T47D (cell line): ENCODE data around the gene VMO1.
A peak's percentile ranks its signal among the peaks of the same experiment; 100 is the strongest.
"Not testable (repeated sequence)": the region's sequence is repeated elsewhere in the genome, so short reads cannot be mapped to it uniquely, and the experiment has no call there.

ENCODE experiments used
- DNase-seq, 2 experiments: peaks; one replicate each; pipeline versions ENCODE4 v3.0.0 to v3.0.0-alpha.2; 2011 to 2012; ENCODE audit warnings: low read depth in 1 of 2, low spot score in 1 of 2
- JUND ChIP-seq: IDR thresholded peaks from 2 replicates; pipeline ENCODE4 v1.6.1; 2012; ENCODE audit warnings: low read depth
- in situ Hi-C: cut with HindIII; loops from 2 replicates; pipeline ENCODE4 v1.10.0; 2016; ENCODE audit warnings: low sequenced_read_pairs, low pct_unique_long_range_greater_than_20kb

The VMO1 gene

GRCh38 chr17:4786106-4786511 lies at the start of gene VMO1:
VMO1 (minus strand) TSS chr17:4786364; CDS start chr17:4786352, 12 bp downstream.
- in situ Hi-C loops: no loop called here
- TF ChIP-seq JUND: no peak
- DNase-seq: no peak

GRCh38 chr17:4834681-4835020 lies 48.5 kb upstream of the VMO1 start:
- DNase-seq: no peak
- TF ChIP-seq JUND: no peak
- in situ Hi-C loops: no loop called here

- in situ Hi-C loops: no loop called here
- TF ChIP-seq JUND: no peak
- no peak for DNase-seq
These were observed 47.9 kb upstream of the VMO1 start for GRCh38 chr17:4833941-4834680.

DNA sequence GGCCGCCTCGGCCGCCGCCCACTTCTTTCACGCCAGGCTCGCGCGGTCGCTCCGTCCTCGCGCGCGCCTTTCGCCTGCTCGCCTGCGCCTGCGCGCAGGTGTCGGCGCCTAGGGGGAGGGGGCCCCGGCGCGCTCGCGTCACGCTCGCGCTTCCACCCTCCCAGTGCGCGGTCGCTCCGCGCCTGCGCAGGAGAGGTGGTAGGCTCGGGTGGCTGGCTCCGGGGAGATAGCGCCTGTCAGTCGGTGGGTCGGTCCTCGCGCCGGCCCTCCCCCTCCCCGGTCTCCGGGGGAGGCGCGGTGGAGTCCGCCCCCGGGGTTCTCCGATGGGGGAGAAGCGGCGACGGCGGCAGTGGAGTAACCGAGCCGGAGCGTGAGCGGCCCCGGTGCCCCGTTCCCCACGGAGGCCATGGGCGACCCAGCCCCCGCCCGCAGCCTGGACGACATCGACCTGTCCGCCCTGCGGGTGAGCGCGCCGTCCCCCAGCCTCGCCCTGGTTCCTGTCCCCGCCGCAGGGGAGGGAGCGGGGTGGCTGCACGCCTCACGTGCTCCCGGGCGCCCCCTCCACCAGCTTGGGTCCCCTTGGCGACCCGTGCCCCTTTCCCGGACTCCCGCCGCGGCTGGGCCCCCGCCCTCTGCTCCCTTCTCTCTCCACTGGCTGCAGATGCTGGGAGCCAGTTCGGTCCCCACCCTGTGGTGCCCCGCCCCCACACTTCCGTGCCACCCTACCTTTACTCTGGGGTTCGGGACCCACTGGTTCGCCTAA lies 47.2 kb upstream of the VMO1 start, which contains the start of gene MINK1:
Gene MINK1 (plus strand): TSS at position 163 of the 763 bp plus-strand sequence. CDS start 244 bp downstream, at position 407.
- in situ Hi-C loops: no loop called here
- no peak for TF ChIP-seq JUND
- peak; percentile 84 to 94 for DNase-seq

DNA sequence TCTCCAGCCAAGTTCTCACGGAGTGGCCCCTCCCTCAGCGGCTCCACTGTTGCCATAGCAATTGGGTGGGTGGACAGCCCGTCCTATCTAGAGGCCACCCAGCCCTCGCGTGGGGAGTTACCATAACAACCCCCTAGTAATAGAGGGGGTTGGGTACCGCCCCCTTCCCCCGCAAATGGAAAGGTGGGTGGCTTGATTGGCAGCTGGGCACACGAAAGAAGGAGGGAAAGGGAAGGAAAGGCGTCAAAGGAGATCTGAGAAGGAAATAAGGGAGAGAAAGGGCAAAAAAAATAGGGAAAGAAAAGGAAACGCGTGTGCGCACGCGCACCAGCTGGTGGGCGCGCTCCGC lies 46.6 kb upstream of the VMO1 start:
- in situ Hi-C loops: not testable (repeated sequence)

DNA sequence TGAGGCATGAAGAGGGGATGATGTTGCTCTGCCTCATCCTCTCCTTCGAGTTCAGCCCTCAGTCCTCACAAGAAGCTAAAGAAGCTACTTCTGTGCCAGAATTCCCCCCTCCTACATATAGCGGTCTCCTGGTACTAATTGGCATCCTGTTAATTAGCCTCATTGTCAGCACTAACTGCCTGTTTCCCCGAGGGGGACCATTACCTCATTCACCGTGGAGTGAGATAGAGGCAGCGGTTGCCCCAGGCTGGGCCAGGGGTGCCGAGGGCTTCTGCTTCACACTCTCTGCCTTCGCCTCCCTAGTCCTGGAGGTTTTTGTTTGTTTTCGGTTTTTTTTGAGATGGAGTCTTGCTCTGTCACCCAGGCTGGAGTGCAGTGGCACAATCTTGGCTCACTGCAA lies 41.2 kb upstream of the VMO1 start:
- in situ Hi-C loops: no loop called here
- no peak for DNase-seq
- no peak for TF ChIP-seq JUND

More for the DNA sequence above, 46.6 kb upstream of the VMO1 start:
- DNase-seq: not testable (repeated sequence)

- no peak for TF ChIP-seq JUND
- DNase-seq: no peak
- in situ Hi-C loops: no loop called here
These were observed 37.4 kb upstream of the VMO1 start for GRCh38 chr17:4823373-4824089.

DNA sequence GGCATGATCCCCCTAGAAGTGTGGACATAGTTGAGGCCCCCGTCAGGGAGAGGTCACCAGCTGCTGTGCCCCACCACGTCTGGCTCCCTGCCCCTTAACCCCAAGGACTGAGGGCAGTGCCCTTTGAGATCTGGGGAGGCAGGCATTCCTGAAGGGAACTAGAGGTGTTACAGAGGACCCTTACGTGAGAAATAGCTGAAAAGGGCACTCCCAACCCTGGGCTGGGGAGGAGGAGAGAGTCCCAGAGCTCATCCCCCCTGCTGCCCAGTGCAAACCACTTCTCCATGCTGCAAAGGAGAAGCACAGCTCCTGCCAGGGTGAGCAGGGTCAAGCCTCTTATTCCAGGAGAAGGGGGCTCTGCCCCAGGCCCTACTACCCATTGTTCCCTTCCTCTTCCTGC lies 36.7 kb upstream of the VMO1 start:
- no peak for TF ChIP-seq JUND
- in situ Hi-C loops: no loop called here
- no peak for DNase-seq

GRCh38 chr17:4818276-4818675 lies 32.1 kb upstream of the VMO1 start:
- in situ Hi-C loops: no loop called here
- no peak for TF ChIP-seq JUND
- DNase-seq: no peak

DNA sequence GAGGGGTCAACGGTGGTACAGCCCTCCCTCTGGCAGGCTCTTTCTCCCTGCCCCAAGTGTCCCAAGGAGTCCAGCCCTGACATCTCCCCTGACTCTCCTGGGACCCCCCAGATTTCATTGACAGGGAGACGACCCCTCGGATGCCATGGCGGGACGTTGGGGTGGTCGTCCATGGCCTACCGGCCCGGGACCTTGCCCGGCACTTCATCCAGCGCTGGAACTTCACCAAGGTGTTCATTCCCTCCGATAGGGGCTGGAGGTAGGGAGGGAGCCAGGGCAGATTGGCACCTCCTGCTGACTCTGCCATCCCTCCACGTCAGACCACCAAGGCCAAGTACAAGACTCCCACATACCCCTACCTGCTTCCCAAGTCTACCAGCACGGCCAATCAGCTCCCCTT lies 30.7 kb upstream of the VMO1 start:
- no peak for TF ChIP-seq JUND
- in situ Hi-C loops: no loop called here

GRCh38 chr17:4815043-4815675 lies 29.0 kb upstream of the VMO1 start:
- TF ChIP-seq JUND: no peak
- in situ Hi-C loops: no loop called here
- DNase-seq: no peak

More for the DNA sequence above, 30.7 kb upstream of the VMO1 start:
- DNase-seq: no peak

- in situ Hi-C loops: no loop called here
These were observed 26.5 kb upstream of the VMO1 start for GRCh38 chr17:4812690-4813089.

More at GRCh38 chr17:4812690-4813089, 26.5 kb upstream of the VMO1 start:
- DNase-seq: no peak
- no peak for TF ChIP-seq JUND
